H1 (cell line): Measurements from ENCODE around the gene CSAD. TPM values are rescaled to one million over a fixed set of nuclear protein-coding genes. Genes with fewer than 3 reads are reported as not detected.

Experiments used
- CHD7 ChIP-seq: fragments of 300-600 bp; sonication (generic); IDR thresholded peaks from 2 replicates; pipeline ENCODE4 v1.7.1; 2012; ENCODE audit warnings: low read length, moderate library complexity, mild to moderate bottlenecking, inconsistent platforms; ENCODE audit not compliant: insufficient replicate concordance
- polyA plus RNA-seq, 7 experiments: library from polyadenylated mRNA; depleted of rRNA in 3 of 7; stranded (reverse) in 5 of 7; unstranded in 2 of 7; fragments of >200 nt in 5 of 7; fragments of 200-250 nt in 2 of 7; gene quantifications; 1 replicate in 5 of 7; 2 replicates in 1 of 7; 4 replicates in 1 of 7; pipeline versions ENCODE4 v1.2.1 to v1.2.3, GENCODE V29; 2011 to 2013; ENCODE audit warnings: missing spikeins in 2 of 7, mixed read lengths in 2 of 7
- total RNA-seq: library from RNA; stranded (reverse); fragmentation: NEBNext Ultra II Directional; extraction: Animal tissue kit (Norgen Biotek cat#: 25700); gene quantifications from 2 replicates; pipeline ENCODE4 v1.2.1, GENCODE V29; 2021

CSAD gene
- total and polyA plus RNA-seq, 2 of the 8 experiments (the other 6 are each of a cell fraction or from before 2014, with no cell fraction given), result 8.8 to 11.3 TPM

GRCh38 chr12:53113951-53114350 is 66.8 kb downstream of the CSAD start (continued):
- TF ChIP-seq CHD7, result no peak
